SK-N-SH (cell line): Measurements from ENCODE around the gene ABHD16A. TPM values are rescaled to one million over a fixed set of nuclear protein-coding genes. Genes with fewer than 3 reads are reported as not detected.

Experiments used
- CTCF ChIA-PET: fragments of 300-600, 350-600 bp; formaldehyde crosslinking; extraction: SDS; loops from one replicate; lab custom pipeline; 2021; lab: Yijun Ruan, JAX
- POLR2A ChIA-PET: fragments of 350-600 bp; sonication (Branson Sonifier 250); formaldehyde crosslinking; extraction: SDS; loops from one replicate; lab custom pipeline; 2020; ENCODE audit warnings: antibody characterized with exemption, inconsistent platforms; lab: Yijun Ruan, JAX
- DNase-seq: peaks from one replicate; pipeline ENCODE4 v3.0.0; 2012
- H2AFZ ChIP-seq: fragments of 200-600 bp; sonication (generic); 2 replicates; pipeline ENCODE4 v1.8.1; 2016; ENCODE audit warnings: antibody characterized with exemption, mild to moderate bottlenecking, low read depth
- H3F3A ChIP-seq: fragments of 200-600 bp; sonication (generic); replicated peaks from 2 replicates; pipeline ENCODE3; 2016; ENCODE audit warnings: antibody characterized with exemption, mild to moderate bottlenecking; ENCODE audit not compliant: insufficient read depth
- H3K27ac ChIP-seq, 2 experiments: fragments of 200-500 bp in 1 of 2; fragments of 200-600 bp in 1 of 2; sonication (Bioruptor generic) in 1 of 2; sonication (generic), shearing (Covaris generic) in 1 of 2; 2 replicates each; pipeline versions ENCODE4 v1.5.1 to v1.6.1; 2014 to 2016; ENCODE audit warnings: low read depth in 2 of 2, inconsistent platforms in 1 of 2, low read length in 1 of 2, mild to moderate bottlenecking in 1 of 2, mixed read lengths in 1 of 2
- H3K27me3 ChIP-seq: fragments of 200-600 bp; sonication (generic), shearing (Covaris generic); 2 replicates; pipeline ENCODE4 v1.6.1; 2016; ENCODE audit warnings: mixed run types; ENCODE audit not compliant: insufficient read depth
- H3K36me3 ChIP-seq, 2 experiments: fragments of 200-500 bp in 1 of 2; fragments of 200-600 bp in 1 of 2; sonication (Bioruptor generic) in 1 of 2; sonication (generic) in 1 of 2; replicated peaks in 1 of 2; 2 replicates each; pipeline versions ENCODE3 to v1.5.1; 2014 to 2016; ENCODE audit warnings: low read length in 1 of 2, mild to moderate bottlenecking in 1 of 2; ENCODE audit not compliant: insufficient read depth in 2 of 2, control insufficient read depth in 1 of 2
- H3K4me1 ChIP-seq, 2 experiments: fragments of 200-500 bp in 1 of 2; fragments of 200-600 bp in 1 of 2; sonication (Bioruptor generic) in 1 of 2; sonication (generic), shearing (Covaris generic) in 1 of 2; 2 replicates each; pipeline versions ENCODE4 v1.5.1 to v1.6.1; 2014 to 2016; ENCODE audit warnings: low read depth in 1 of 2, low read length in 1 of 2, mixed run types in 1 of 2; ENCODE audit not compliant: insufficient read depth in 2 of 2, control insufficient read depth in 1 of 2
- H3K4me2 ChIP-seq: fragments of 200-600 bp; sonication (generic), shearing (Covaris generic); 2 replicates; pipeline ENCODE4 v1.6.1; 2017; ENCODE audit warnings: mixed run types
- H3K4me3 ChIP-seq, 2 experiments: fragments of 200-500 bp in 1 of 2; fragments of 200-600 bp in 1 of 2; sonication (Bioruptor generic) in 1 of 2; sonication (generic), shearing (Covaris generic) in 1 of 2; 2 replicates each; pipeline versions ENCODE4 v1.5.1 to v1.8.1; 2014 to 2016; ENCODE audit warnings: low read depth in 2 of 2, inconsistent platforms in 1 of 2, low read length in 1 of 2, mild to moderate bottlenecking in 1 of 2, mixed read lengths in 1 of 2, moderate library complexity in 1 of 2
- H3K79me2 ChIP-seq: fragments of 200-600 bp; sonication (generic); 2 replicates; pipeline ENCODE4 v1.8.1; 2017; ENCODE audit warnings: mild to moderate bottlenecking; ENCODE audit not compliant: insufficient read depth
- H3K9ac ChIP-seq: fragments of 200-600 bp; sonication (generic); 2 replicates; pipeline ENCODE4 v1.6.1; 2017; ENCODE audit warnings: mixed run types
- H3K9me2 ChIP-seq: fragments of 200-600 bp; sonication (generic); 2 replicates; pipeline ENCODE4 v1.6.1; 2017; ENCODE audit warnings: mixed run types
- H3K9me3 ChIP-seq: fragments of 200-600 bp; sonication (generic); 2 replicates; pipeline ENCODE4 v1.6.1; 2017; ENCODE audit warnings: mixed run types, mild to moderate bottlenecking, moderate library complexity
- H4K20me1 ChIP-seq: fragments of 200-600 bp; sonication (generic); 2 replicates; pipeline ENCODE4 v1.6.1; 2017; ENCODE audit warnings: mild to moderate bottlenecking, mixed run types; ENCODE audit not compliant: insufficient read depth
- CHD2 ChIP-seq: fragments of 150-350 bp; IDR thresholded peaks from 2 replicates; pipeline ENCODE4 v1.6.1; 2018; ENCODE audit warnings: low read length; ENCODE audit not compliant: partially characterized antibody
- ELF1 ChIP-seq: IDR thresholded peaks from 2 replicates; pipeline ENCODE4 v1.4.0; 2012
- EP300 ChIP-seq, 2 experiments: IDR thresholded peaks; 2 replicates each; pipeline versions ENCODE4 v1.4.0 to v1.6.1; 2012; ENCODE audit warnings: borderline replicate concordance in 1 of 2, low read depth in 1 of 2, low read length in 1 of 2
- EZH2phosphoT487 ChIP-seq: fragments of 200-600 bp; sonication (generic); IDR thresholded peaks from 2 replicates; pipeline ENCODE4 v1.6.1; 2017; ENCODE audit warnings: low read depth, mixed run types, mild to moderate bottlenecking, antibody characterized with exemption, moderate library complexity, borderline replicate concordance
- FOXJ3 ChIP-seq: sonication (generic); formaldehyde crosslinking; IDR thresholded peaks from 2 replicates; pipeline ENCODE4 v1.5.1; 2020; ENCODE audit warnings: mild to moderate bottlenecking, missing genetic modification reagents
- GABPA ChIP-seq: IDR thresholded peaks from 2 replicates; pipeline ENCODE4 v1.4.0; 2012; ENCODE audit warnings: low read depth, mild to moderate bottlenecking
- MEF2A ChIP-seq: IDR thresholded peaks from 2 replicates; pipeline ENCODE4 v1.4.0; 2012; ENCODE audit warnings: low read depth, borderline replicate concordance
- NRF1 ChIP-seq: IDR thresholded peaks from 2 replicates; pipeline ENCODE4 v1.6.1; 2012; ENCODE audit warnings: low read depth, mild to moderate bottlenecking, low read length
- POLR2AphosphoS5 ChIP-seq: IDR thresholded peaks from 2 replicates; pipeline ENCODE4 v1.6.1; 2012; ENCODE audit warnings: low read depth, low read length
- RAD21 ChIP-seq: IDR thresholded peaks from 2 replicates; pipeline ENCODE4 v1.6.1; 2012; ENCODE audit warnings: mild to moderate bottlenecking, low read length
- RCOR1 ChIP-seq: fragments of 150-350 bp; IDR thresholded peaks from 2 replicates; pipeline ENCODE4 v1.6.1; 2017; ENCODE audit warnings: antibody characterized with exemption, low read length
- RFX5 ChIP-seq: IDR thresholded peaks from 2 replicates; pipeline ENCODE4 v1.6.1; 2012; ENCODE audit warnings: mild to moderate bottlenecking, improper control_type of control experiment, low read length
- RXRA ChIP-seq: IDR thresholded peaks from 2 replicates; pipeline ENCODE4 v1.4.0; 2012; ENCODE audit warnings: low read depth, mild to moderate bottlenecking, borderline replicate concordance
- TAF1 ChIP-seq: IDR thresholded peaks from 2 replicates; pipeline ENCODE4 v1.6.1; 2012; ENCODE audit warnings: low read depth, mild to moderate bottlenecking, low read length, moderate library complexity, borderline replicate concordance
- TEAD4 ChIP-seq: IDR thresholded peaks from 2 replicates; pipeline ENCODE4 v1.4.0; 2012; ENCODE audit warnings: mild to moderate bottlenecking, borderline replicate concordance; ENCODE audit not compliant: insufficient read depth
- YY1 ChIP-seq: IDR thresholded peaks from 2 replicates; pipeline ENCODE4 v1.4.0; 2012; ENCODE audit warnings: low read depth, mild to moderate bottlenecking
- WGBS: methylation state at CpG from one replicate; pipeline ENCODE4 v1.1.6; 2017; ENCODE audit warnings: low lambda C conversion rate; 5-methylcytosine and 5-hydroxymethylcytosine counted together
- polyA plus RNA-seq, 3 experiments: library from polyadenylated mRNA; depleted of rRNA; stranded (reverse); fragments of >200 nt; gene quantifications; 2 replicates each; pipeline ENCODE4 v1.2.3, GENCODE V29; 2012
- TF ChIP-seq, protein P1 (sequence below): IDR thresholded peaks from 2 replicates; pipeline ENCODE4 v1.4.0; 2012; ENCODE audit warnings: low read depth, borderline replicate concordance
- TF ChIP-seq, protein P2 (sequence below): IDR thresholded peaks from 2 replicates; pipeline ENCODE4 v1.4.0; 2012; ENCODE audit warnings: low read depth, borderline replicate concordance
- TF ChIP-seq, protein P3 (sequence below): IDR thresholded peaks from 2 replicates; pipeline ENCODE4 v1.4.0; 2012; ENCODE audit warnings: low read depth
- TF ChIP-seq, protein P4 (sequence below): fragments of 150-350 bp; IDR thresholded peaks from 2 replicates; pipeline ENCODE4 v1.6.1; 2017; ENCODE audit warnings: antibody characterized with exemption, low read length, low read depth, borderline replicate concordance
- TF ChIP-seq, protein P5 (sequence below): fragments of 150-350 bp; IDR thresholded peaks from 2 replicates; pipeline ENCODE4 v1.6.1; 2016; ENCODE audit warnings: mild to moderate bottlenecking, low read depth, low read length

Gene ABHD16A
- polyA plus RNA-seq, 1 of the 3 experiments (the other 2 are of a cell fraction): 49.3 TPM

DNA sequence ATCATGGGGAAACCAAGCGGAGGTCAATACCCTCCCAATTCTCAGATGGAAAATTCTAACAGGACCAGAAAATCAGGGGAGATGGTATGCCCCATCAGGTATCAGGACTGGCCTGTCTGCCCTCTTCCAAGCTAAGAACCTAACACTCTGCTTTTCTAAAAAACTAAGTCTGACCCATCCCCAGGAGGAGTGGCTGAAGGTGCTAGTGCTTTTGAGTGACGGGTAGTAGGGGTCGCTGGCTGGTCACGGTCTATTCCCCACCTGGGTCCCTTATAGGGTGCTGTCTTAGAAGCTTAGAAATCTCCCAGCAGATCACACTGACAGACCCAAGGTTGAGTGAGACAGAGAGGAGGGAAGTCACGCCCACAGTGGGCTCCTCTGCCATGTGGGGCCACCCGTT lies 9.6 kb downstream of the ABHD16A start (continued):
- TF ChIP-seq, protein P1, sequence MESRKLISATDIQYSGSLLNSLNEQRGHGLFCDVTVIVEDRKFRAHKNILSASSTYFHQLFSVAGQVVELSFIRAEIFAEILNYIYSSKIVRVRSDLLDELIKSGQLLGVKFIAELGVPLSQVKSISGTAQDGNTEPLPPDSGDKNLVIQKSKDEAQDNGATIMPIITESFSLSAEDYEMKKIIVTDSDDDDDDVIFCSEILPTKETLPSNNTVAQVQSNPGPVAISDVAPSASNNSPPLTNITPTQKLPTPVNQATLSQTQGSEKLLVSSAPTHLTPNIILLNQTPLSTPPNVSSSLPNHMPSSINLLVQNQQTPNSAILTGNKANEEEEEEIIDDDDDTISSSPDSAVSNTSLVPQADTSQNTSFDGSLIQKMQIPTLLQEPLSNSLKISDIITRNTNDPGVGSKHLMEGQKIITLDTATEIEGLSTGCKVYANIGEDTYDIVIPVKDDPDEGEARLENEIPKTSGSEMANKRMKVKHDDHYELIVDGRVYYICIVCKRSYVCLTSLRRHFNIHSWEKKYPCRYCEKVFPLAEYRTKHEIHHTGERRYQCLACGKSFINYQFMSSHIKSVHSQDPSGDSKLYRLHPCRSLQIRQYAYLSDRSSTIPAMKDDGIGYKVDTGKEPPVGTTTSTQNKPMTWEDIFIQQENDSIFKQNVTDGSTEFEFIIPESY: no peak
- TF ChIP-seq RCOR1 (no peak), POLR2AphosphoS5 (no peak), EZH2phosphoT487 (no peak)

DNA sequence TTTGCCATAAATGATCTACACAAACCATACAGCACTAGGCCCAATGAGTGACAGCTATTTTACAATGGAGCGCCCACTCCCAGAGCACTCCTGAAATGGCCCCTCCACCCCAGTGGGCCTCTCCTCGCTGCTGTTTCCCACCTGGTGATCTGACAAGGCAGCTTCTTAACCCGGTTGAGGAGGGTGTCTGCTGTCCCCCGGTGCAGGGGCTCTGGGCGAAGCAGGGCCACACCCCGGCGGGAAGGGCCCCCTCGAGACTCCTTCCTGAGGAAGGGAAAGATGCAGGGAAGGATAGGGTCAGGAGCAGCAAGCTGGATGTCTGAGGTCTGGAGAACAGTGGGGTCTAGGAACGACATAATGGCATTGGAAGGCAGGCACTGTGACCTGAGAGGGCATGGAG lies 10.2 kb downstream of the ABHD16A start:
- Histone ChIP-seq H4K20me1 (no peaks in the 10 kb centered on the region), H3F3A (no peaks in the 10 kb centered on the region), H3K4me3 (no peak overlapping the region), H3K9me3 (no peaks in the 10 kb centered on the region), H3K36me3 (peaks cover 24 to 49% of the 10 kb centered on the region in 2 experiments), H3K79me2 (no peaks in the 10 kb centered on the region), H3K27ac (no peak overlapping the region)
- 95% methylated on average over 9 of the region's 9 CpGs for WGBS
- TF ChIP-seq MEF2A (no peak), EZH2phosphoT487 (no peak), GABPA (no peak), YY1 (no peak), NRF1 (no peak), ELF1 (no peak), RCOR1 (no peak), CHD2 (no peak), RXRA (no peak), TEAD4 (no peak)
- TF ChIP-seq, protein P2, sequence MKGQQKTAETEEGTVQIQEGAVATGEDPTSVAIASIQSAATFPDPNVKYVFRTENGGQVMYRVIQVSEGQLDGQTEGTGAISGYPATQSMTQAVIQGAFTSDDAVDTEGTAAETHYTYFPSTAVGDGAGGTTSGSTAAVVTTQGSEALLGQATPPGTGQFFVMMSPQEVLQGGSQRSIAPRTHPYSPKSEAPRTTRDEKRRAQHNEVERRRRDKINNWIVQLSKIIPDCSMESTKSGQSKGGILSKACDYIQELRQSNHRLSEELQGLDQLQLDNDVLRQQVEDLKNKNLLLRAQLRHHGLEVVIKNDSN: no peak
- TF ChIP-seq, protein P3, sequence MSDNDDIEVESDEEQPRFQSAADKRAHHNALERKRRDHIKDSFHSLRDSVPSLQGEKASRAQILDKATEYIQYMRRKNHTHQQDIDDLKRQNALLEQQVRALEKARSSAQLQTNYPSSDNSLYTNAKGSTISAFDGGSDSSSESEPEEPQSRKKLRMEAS: no peak
- TF ChIP-seq, all 33 proteins: peak for 0
- ChIA-PET POLR2A (no interaction called here), CTCF (interaction anchor here (1.0 to 4.5 kb wide), 4 partner anchors 8 to 137 kb away, joined by 3 to 29 read pairs (median 6); partner anchors contain the start of gene LY6G5C)
- Histone ChIP-seq H3K9me2 (no peaks in the 10 kb centered on the region), H2AFZ (no peak overlapping the region), H3K4me1 (no peaks in the 10 kb centered on the region), H3K4me2 (no peak overlapping the region), H3K27me3 (no peaks in the 10 kb centered on the region), H3K9ac (no peak overlapping the region)
- DNase-seq: no peak

DNA sequence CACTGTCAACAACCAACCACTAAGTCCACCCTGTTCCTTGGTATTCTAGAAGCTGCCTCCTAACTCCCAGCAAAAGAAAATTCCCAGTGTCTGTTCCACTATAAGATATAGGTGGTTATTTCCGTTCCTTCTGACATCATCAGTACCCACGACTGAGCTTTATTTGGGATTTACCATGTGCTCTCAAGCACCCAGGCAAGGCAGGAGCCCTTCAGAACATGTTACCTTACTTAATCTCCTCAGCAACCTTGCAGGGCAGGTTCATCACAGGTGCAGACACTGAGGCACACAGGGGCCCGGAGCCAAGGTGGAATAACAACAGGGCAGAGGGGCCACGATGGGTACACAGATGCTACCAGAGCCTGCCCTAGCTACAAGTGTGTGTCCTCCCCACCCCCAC lies 10.8 kb downstream of the ABHD16A start:
- Histone ChIP-seq H3K9ac (no peak overlapping the region), H3K27me3 (no peaks in the 10 kb centered on the region), H3K79me2 (no peaks in the 10 kb centered on the region), H3K9me3 (no peaks in the 10 kb centered on the region), H3K4me1 (no peaks in the 10 kb centered on the region), H3K36me3 (peaks cover 22 to 53% of the 10 kb centered on the region in 2 experiments), H2AFZ (no peak overlapping the region), H3K27ac (no peak overlapping the region), H4K20me1 (no peaks in the 10 kb centered on the region), H3K9me2 (no peaks in the 10 kb centered on the region), H3F3A (no peaks in the 10 kb centered on the region), H3K4me3 (no peak overlapping the region), H3K4me2 (no peak overlapping the region)
- POLR2A ChIA-PET: no interaction called here
- CTCF ChIA-PET: interaction anchor here (1.2 to 4.5 kb wide), 3 partner anchors 12 to 138 kb away, joined by 3 to 29 read pairs (median 8); partner anchors contain the start of gene LY6G5C
- DNase-seq: no peak
- WGBS: 93% methylated on average over 4 of the region's 4 CpGs
- no peak for TF ChIP-seq NRF1
- TF ChIP-seq RCOR1: no peak
- TF ChIP-seq FOXJ3 (CRISPR knock-in tag): no peak
- no peak for TF ChIP-seq YY1
- no peak for TF ChIP-seq TAF1
- no peak for TF ChIP-seq ELF1
- no peak for TF ChIP-seq RFX5
- TF ChIP-seq, protein P3: no peak
- no peak for TF ChIP-seq CHD2
- TF ChIP-seq EP300 (IDR thresholded peaks at IDR 0.05; ENCODE audit: borderline replicate concordance in 1 of 2, low read depth in 1 of 2, low read length in 1 of 2): no peak
- TF ChIP-seq, protein P4, sequence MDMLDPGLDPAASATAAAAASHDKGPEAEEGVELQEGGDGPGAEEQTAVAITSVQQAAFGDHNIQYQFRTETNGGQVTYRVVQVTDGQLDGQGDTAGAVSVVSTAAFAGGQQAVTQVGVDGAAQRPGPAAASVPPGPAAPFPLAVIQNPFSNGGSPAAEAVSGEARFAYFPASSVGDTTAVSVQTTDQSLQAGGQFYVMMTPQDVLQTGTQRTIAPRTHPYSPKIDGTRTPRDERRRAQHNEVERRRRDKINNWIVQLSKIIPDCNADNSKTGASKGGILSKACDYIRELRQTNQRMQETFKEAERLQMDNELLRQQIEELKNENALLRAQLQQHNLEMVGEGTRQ: no peak
- no peak for TF ChIP-seq GABPA
- TF ChIP-seq, protein P5, sequence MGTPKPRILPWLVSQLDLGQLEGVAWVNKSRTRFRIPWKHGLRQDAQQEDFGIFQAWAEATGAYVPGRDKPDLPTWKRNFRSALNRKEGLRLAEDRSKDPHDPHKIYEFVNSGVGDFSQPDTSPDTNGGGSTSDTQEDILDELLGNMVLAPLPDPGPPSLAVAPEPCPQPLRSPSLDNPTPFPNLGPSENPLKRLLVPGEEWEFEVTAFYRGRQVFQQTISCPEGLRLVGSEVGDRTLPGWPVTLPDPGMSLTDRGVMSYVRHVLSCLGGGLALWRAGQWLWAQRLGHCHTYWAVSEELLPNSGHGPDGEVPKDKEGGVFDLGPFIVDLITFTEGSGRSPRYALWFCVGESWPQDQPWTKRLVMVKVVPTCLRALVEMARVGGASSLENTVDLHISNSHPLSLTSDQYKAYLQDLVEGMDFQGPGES: no peak
- TF ChIP-seq RAD21: no peak
